KOPT-K1 (cell line): ENCODE results near the gene DNAAF1.
A peak's percentile ranks its signal among the peaks of the same experiment; 100 is the strongest.

Source experiments
- H3K27ac ChIP-seq: fragments of 200-600 bp; sonication (generic); 2 replicates; pipeline ENCODE4 v1.5.1; 2016; ENCODE audit warnings: antibody characterized with exemption, mild to moderate bottlenecking, low read depth, low read length; ENCODE audit not compliant: poor library complexity, severe bottlenecking
- H3K36me3 ChIP-seq: fragments of 200-600 bp; sonication (generic); 2 replicates; pipeline ENCODE4 v1.5.1; 2017; ENCODE audit warnings: antibody characterized with exemption, mild to moderate bottlenecking, low read length, moderate library complexity; ENCODE audit not compliant: insufficient read depth
- H3K9me3 ChIP-seq: fragments of 200-600 bp; sonication (generic); 2 replicates; pipeline ENCODE4 v1.5.1; 2017; ENCODE audit warnings: antibody characterized with exemption, low read length, mild to moderate bottlenecking; ENCODE audit not compliant: insufficient read depth, poor library complexity, severe bottlenecking

Gene DNAAF1

GRCh38 chr16:84182104-84182503 lies 37.0 kb downstream of the DNAAF1 start:
- no peak overlapping the region for H3K27ac ChIP-seq
- no peaks in the 10 kb centered on the region for H3K9me3 ChIP-seq
- H3K36me3 ChIP-seq: peaks cover 82% of the 10 kb centered on the region

- Histone ChIP-seq H3K36me3 (peaks cover 75% of the 10 kb centered on the region), H3K9me3 (no peaks in the 10 kb centered on the region), H3K27ac (no peak overlapping the region)
Observed at GRCh38 chr16:84182680-84183571, 37.8 kb downstream of the DNAAF1 start.

- H3K36me3 ChIP-seq: peaks cover 69% of the 10 kb centered on the region
- no peaks in the 10 kb centered on the region for H3K9me3 ChIP-seq
- H3K27ac ChIP-seq: no peak overlapping the region
Observed at GRCh38 chr16:84183572-84183875, 38.4 kb downstream of the DNAAF1 start.

GRCh38 chr16:84183911-84184591 lies 38.9 kb downstream of the DNAAF1 start:
- Histone ChIP-seq H3K27ac (no peak overlapping the region), H3K9me3 (no peaks in the 10 kb centered on the region), H3K36me3 (peaks cover 64% of the 10 kb centered on the region)

- H3K9me3 ChIP-seq: no peaks in the 10 kb centered on the region
- no peak overlapping the region for H3K27ac ChIP-seq
- peaks cover 56% of the 10 kb centered on the region for H3K36me3 ChIP-seq
Observed at GRCh38 chr16:84184775-84185174, 39.7 kb downstream of the DNAAF1 start.

- H3K9me3 ChIP-seq: no peaks in the 10 kb centered on the region
- peak within 1 kb of the TSS; percentile 79 for H3K27ac ChIP-seq
- H3K36me3 ChIP-seq: peaks cover 35% of the 10 kb centered on the region
Observed at GRCh38 chr16:84186685-84187437, 41.8 kb downstream of the DNAAF1 start, which contains the start of gene TAF1C. TAF1C (minus strand) TSS chr16:84187057; CDS start chr16:84184988, 2,069 bp downstream.

- H3K27ac ChIP-seq: no peak within 1 kb of the TSS
- no peaks in the 10 kb centered on the region for H3K9me3 ChIP-seq
- no peaks in the 10 kb centered on the region for H3K36me3 ChIP-seq
Observed at GRCh38 chr16:84190731-84191388, 45.8 kb downstream of the DNAAF1 start, which contains the start of gene ADAD2. ADAD2 (plus strand) TSS chr16:84191157; CDS start chr16:84191231, 74 bp downstream.

GRCh38 chr16:84191466-84191865 lies 46.4 kb downstream of the DNAAF1 start:
- no peaks in the 10 kb centered on the region for H3K36me3 ChIP-seq
- H3K27ac ChIP-seq: no peak overlapping the region
- no peaks in the 10 kb centered on the region for H3K9me3 ChIP-seq

GRCh38 chr16:84193480-84193879 lies 48.4 kb downstream of the DNAAF1 start:
- Histone ChIP-seq H3K36me3 (no peaks in the 10 kb centered on the region), H3K27ac (peak overlapping the region; percentile 23), H3K9me3 (no peaks in the 10 kb centered on the region)

GRCh38 chr16:84194018-84194417 lies 48.9 kb downstream of the DNAAF1 start:
- Histone ChIP-seq H3K27ac (peak overlapping the region; percentile 23), H3K9me3 (no peaks in the 10 kb centered on the region), H3K36me3 (no peaks in the 10 kb centered on the region)

- H3K36me3 ChIP-seq: no peaks in the 10 kb centered on the region
- peak overlapping the region; percentile 23 for H3K27ac ChIP-seq
- no peaks in the 10 kb centered on the region for H3K9me3 ChIP-seq
Observed at GRCh38 chr16:84194470-84195200, 49.5 kb downstream of the DNAAF1 start.

- H3K9me3 ChIP-seq: no peaks in the 10 kb centered on the region
- H3K27ac ChIP-seq: no peak overlapping the region
- no peaks in the 10 kb centered on the region for H3K36me3 ChIP-seq
Observed at GRCh38 chr16:84195201-84196093, 50.3 kb downstream of the DNAAF1 start.

- Histone ChIP-seq H3K36me3 (no peaks in the 10 kb centered on the region), H3K9me3 (no peaks in the 10 kb centered on the region), H3K27ac (no peak overlapping the region)
Observed at GRCh38 chr16:84196101-84196500, 51.0 kb downstream of the DNAAF1 start.
